HepG2 (cell line): ENCODE data around the gene TMEM176A. TPM values are rescaled to one million over a fixed set of nuclear protein-coding genes. Genes with fewer than 3 reads are reported as not detected.

Source experiments
- E2F2 ChIP-seq: sonication (generic); formaldehyde crosslinking; IDR thresholded peaks from 2 replicates; pipeline ENCODE4 v1.4.0; 2020; ENCODE audit warnings: missing genetic modification reagents, borderline replicate concordance
- HDAC2 ChIP-seq: sonication (generic); formaldehyde crosslinking; IDR thresholded peaks from 2 replicates; pipeline ENCODE4 v1.4.0; 2020; ENCODE audit warnings: missing genetic modification reagents
- HINFP ChIP-seq: sonication (generic); formaldehyde crosslinking; IDR thresholded peaks from 2 replicates; pipeline ENCODE4 v1.4.0; 2020; ENCODE audit warnings: low read depth, mild to moderate bottlenecking, missing genetic modification reagents
- HOXA5 ChIP-seq: sonication (generic); formaldehyde crosslinking; IDR thresholded peaks from 2 replicates; pipeline ENCODE4 v1.4.0; 2020; ENCODE audit warnings: missing genetic modification reagents
- MAFK ChIP-seq, 2 experiments: IDR thresholded peaks in 1 of 2; conservative IDR thresholded peaks in 1 of 2; 2 replicates each; pipeline ENCODE4 v1.6.1; 2011; ENCODE audit warnings: improper control_type of control experiment in 2 of 2, low read length in 2 of 2
- NFE2L2 ChIP-seq: fragments of 150-350 bp; IDR thresholded peaks from 2 replicates; pipeline ENCODE4 v1.6.1; 2014; ENCODE audit warnings: low read length
- NFKBIZ ChIP-seq: IDR thresholded peaks from 2 replicates; pipeline ENCODE4 v1.6.1; 2018; ENCODE audit warnings: missing genetic modification reagents, missing compliant biosample characterization
- RXRA ChIP-seq: sonication (generic); formaldehyde crosslinking; IDR thresholded peaks from 2 replicates; pipeline ENCODE4 v1.5.1; 2020; ENCODE audit warnings: missing genetic modification reagents
- SAP130 ChIP-seq: IDR thresholded peaks from 2 replicates; pipeline ENCODE4 v1.6.1; 2016; ENCODE audit warnings: low read depth
- SOX5 ChIP-seq: IDR thresholded peaks from 2 replicates; pipeline ENCODE4 v1.6.1; 2016; ENCODE audit warnings: borderline replicate concordance
- SP2 ChIP-seq: sonication (generic); formaldehyde crosslinking; IDR thresholded peaks from 2 replicates; pipeline ENCODE4 v1.5.1; 2020; ENCODE audit warnings: mild to moderate bottlenecking, missing genetic modification reagents
- TEAD2 ChIP-seq: sonication (generic); formaldehyde crosslinking; IDR thresholded peaks from 2 replicates; pipeline ENCODE4 v1.9.0; 2021; ENCODE audit warnings: missing genetic modification reagents
- U2AF1 ChIP-seq: fragments of 200-400 bp; formaldehyde crosslinking; optimal IDR thresholded peaks from 2 replicates; pipeline ENCODE3; 2017; ENCODE audit warnings: mild to moderate bottlenecking, low read depth, low read length
- ZFY ChIP-seq: sonication (generic); formaldehyde crosslinking; IDR thresholded peaks from 2 replicates; pipeline ENCODE4 v1.4.0; 2020; ENCODE audit warnings: missing genetic modification reagents
- ZNF138 ChIP-seq: sonication (generic); formaldehyde crosslinking; IDR thresholded peaks from 2 replicates; pipeline ENCODE4 v1.5.0; 2020; ENCODE audit warnings: mild to moderate bottlenecking, low read depth, missing genetic modification reagents
- ZNF224 ChIP-seq: sonication (generic); formaldehyde crosslinking; IDR thresholded peaks from 2 replicates; pipeline ENCODE4 v1.5.0; 2020; ENCODE audit warnings: mild to moderate bottlenecking, missing genetic modification reagents
- ZNF235 ChIP-seq: sonication (generic); formaldehyde crosslinking; IDR thresholded peaks from 2 replicates; pipeline ENCODE4 v1.8.1; 2023; ENCODE audit warnings: mild to moderate bottlenecking, missing genetic modification reagents, borderline replicate concordance
- ZNF468 ChIP-seq: sonication (generic); formaldehyde crosslinking; IDR thresholded peaks from 2 replicates; pipeline ENCODE4 v1.8.0; 2022; ENCODE audit warnings: mild to moderate bottlenecking, moderate library complexity, missing genetic modification reagents
- ZNF678 ChIP-seq: sonication (generic); formaldehyde crosslinking; IDR thresholded peaks from 2 replicates; pipeline ENCODE4 v1.4.0; 2020; ENCODE audit warnings: mild to moderate bottlenecking, missing genetic modification reagents
- ZSCAN31 ChIP-seq: sonication (generic); formaldehyde crosslinking; IDR thresholded peaks from 2 replicates; pipeline ENCODE4 v1.5.0; 2020; ENCODE audit warnings: low read depth, mild to moderate bottlenecking, missing genetic modification reagents
- polyA plus RNA-seq, 8 experiments: library from polyadenylated mRNA; depleted of rRNA in 3 of 8; stranded (reverse) in 7 of 8; unstranded in 1 of 8; fragments of >200 nt; fragmentation: Illumina TruSeq in 4 of 8; extraction: Trizol in 4 of 8; gene quantifications; 2 replicates each; pipeline versions ENCODE4 v1.2.1 to v1.2.3, GENCODE V29; 2011 to 2016; ENCODE audit warnings: low read depth in 4 of 8, missing spikeins in 1 of 8, mixed read lengths in 1 of 8; ENCODE audit not compliant: insufficient read depth in 1 of 8
- total RNA-seq, 5 experiments: library from RNA; depleted of rRNA; stranded (reverse); fragments of >200 nt; fragmentation: Illumina TruSeq; extraction: Trizol; gene quantifications; 2 replicates each; pipeline ENCODE4 v1.2.3, GENCODE V29; 2016; ENCODE audit warnings: low read depth in 1 of 5
- TF ChIP-seq, protein P1 (sequence below): sonication (generic); formaldehyde crosslinking; IDR thresholded peaks from 2 replicates; pipeline ENCODE4 v1.4.0; 2020; ENCODE audit warnings: missing genetic modification reagents
- TF ChIP-seq, protein P2 (sequence below): IDR thresholded peaks from 2 replicates; pipeline ENCODE4 v1.6.1; 2016
- TF ChIP-seq, protein P3 (sequence below): sonication (generic); formaldehyde crosslinking; IDR thresholded peaks from 2 replicates; pipeline ENCODE4 v1.5.0; 2020; ENCODE audit warnings: missing genetic modification reagents

Gene TMEM176A
- total and polyA plus RNA-seq, 2 of the 13 experiments (the other 11 are each of a cell fraction or from before 2014, with no cell fraction given), result not detected

DNA sequence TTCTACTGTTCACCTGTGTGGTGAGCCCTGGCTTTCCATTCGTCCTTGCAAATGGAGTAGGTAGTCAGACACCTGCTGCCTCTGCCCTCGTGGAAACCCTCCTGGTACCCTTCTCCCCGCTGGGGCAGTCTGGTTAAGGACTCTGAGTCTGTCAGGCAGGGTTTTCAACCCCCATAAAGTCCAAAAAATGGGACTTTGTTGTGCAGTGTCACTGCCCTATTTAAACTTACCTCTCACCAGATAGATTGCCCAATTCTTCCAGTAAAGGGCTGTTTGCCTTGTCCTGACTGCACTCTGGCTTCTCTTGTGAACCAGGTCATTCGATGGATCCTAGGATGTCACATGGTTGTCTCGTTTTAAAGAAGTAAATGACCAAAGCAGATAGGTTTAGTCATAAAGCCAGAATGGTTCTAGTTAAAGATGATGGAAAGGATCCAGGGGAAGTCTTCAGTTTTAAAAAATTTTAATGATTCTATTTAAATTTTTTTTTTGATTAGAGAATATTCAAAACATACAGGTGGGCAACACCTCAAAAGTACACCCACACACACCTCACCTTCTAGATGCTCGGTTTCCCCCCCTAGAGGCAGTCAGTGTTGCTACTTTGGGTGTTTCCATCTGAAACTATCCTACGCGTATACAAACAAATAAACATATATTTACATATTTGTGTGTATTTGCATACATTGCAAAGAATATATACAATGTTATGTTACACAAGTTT, 22.4 kb upstream of the TMEM176A start (continued):
- TF ChIP-seq, protein P1, sequence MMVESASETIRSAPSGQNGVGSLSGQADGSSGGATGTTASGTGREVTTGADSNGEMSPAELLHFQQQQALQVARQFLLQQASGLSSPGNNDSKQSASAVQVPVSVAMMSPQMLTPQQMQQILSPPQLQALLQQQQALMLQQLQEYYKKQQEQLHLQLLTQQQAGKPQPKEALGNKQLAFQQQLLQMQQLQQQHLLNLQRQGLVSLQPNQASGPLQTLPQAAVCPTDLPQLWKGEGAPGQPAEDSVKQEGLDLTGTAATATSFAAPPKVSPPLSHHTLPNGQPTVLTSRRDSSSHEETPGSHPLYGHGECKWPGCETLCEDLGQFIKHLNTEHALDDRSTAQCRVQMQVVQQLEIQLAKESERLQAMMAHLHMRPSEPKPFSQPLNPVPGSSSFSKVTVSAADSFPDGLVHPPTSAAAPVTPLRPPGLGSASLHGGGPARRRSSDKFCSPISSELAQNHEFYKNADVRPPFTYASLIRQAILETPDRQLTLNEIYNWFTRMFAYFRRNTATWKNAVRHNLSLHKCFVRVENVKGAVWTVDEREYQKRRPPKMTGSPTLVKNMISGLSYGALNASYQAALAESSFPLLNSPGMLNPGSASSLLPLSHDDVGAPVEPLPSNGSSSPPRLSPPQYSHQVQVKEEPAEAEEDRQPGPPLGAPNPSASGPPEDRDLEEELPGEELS, result no peak
- TF ChIP-seq ZNF678, result no peak
- TF ChIP-seq, protein P2, sequence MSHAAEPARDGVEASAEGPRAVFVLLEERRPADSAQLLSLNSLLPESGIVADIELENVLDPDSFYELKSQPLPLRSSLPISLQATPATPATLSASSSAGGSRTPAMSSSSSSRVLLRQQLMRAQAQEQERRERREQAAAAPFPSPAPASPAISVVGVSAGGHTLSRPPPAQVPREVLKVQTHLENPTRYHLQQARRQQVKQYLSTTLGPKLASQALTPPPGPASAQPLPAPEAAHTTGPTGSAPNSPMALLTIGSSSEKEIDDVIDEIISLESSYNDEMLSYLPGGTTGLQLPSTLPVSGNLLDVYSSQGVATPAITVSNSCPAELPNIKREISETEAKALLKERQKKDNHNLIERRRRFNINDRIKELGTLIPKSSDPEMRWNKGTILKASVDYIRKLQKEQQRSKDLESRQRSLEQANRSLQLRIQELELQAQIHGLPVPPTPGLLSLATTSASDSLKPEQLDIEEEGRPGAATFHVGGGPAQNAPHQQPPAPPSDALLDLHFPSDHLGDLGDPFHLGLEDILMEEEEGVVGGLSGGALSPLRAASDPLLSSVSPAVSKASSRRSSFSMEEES, result 0 out of 2 replicates have a peak, but pooled peaks have one; percentile 42
- TF ChIP-seq U2AF1, result no peak
- no peak for TF ChIP-seq SP2
- TF ChIP-seq, protein P3, sequence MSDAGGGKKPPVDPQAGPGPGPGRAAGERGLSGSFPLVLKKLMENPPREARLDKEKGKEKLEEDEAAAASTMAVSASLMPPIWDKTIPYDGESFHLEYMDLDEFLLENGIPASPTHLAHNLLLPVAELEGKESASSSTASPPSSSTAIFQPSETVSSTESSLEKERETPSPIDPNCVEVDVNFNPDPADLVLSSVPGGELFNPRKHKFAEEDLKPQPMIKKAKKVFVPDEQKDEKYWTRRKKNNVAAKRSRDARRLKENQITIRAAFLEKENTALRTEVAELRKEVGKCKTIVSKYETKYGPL, result no peak
- TF ChIP-seq ZNF468 (CRISPR knock-in tag), result no peak
- no peak for TF ChIP-seq NFKBIZ
- no peak for TF ChIP-seq E2F2 (CRISPR knock-in tag)
- TF ChIP-seq ZSCAN31 (CRISPR knock-in tag), result no peak
- TF ChIP-seq HOXA5 (CRISPR knock-in tag), result no peak
- no peak for TF ChIP-seq ZNF138 (CRISPR knock-in tag)
- TF ChIP-seq RXRA, result peak; percentile 47; the same call in 1 of the 2 replicates
- TF ChIP-seq NFE2L2, result no peak
- TF ChIP-seq SAP130 (CRISPR knock-in tag), result peak; percentile 32; the same call in 1 of the 2 replicates
- peak; percentile 41; the same call in 1 of the 2 replicates for TF ChIP-seq SOX5 (CRISPR knock-in tag)
- TF ChIP-seq ZNF224, result no peak
- no peak for TF ChIP-seq HDAC2 (CRISPR knock-in tag)
- TF ChIP-seq ZFY (CRISPR knock-in tag), result no peak
- no peak for TF ChIP-seq ZNF235 (CRISPR knock-in tag)
- no peak for TF ChIP-seq HINFP (CRISPR knock-in tag)
- TF ChIP-seq MAFK (conservative IDR thresholded peaks at IDR 0.05 in 1 of 2, IDR thresholded peaks at IDR 0.05 in 1 of 2; ENCODE audit: low read length in 2 of 2), result no peak
- no peak for TF ChIP-seq TEAD2
